HG03064 (cell line): Measurements from ENCODE around the gene ITPA.
"Not testable (repeated sequence)": the region's sequence is repeated elsewhere in the genome, so short reads cannot be mapped to it uniquely, and the experiment has no call there.

ENCODE experiments used
- ATAC-seq: cut with Tn5 transposase; IDR thresholded peaks from one replicate; pipeline ENCODE4 v1.9.1; 2021; ENCODE audit warnings: low read depth; ENCODE audit not compliant: unreplicated experiment

Gene ITPA

DNA sequence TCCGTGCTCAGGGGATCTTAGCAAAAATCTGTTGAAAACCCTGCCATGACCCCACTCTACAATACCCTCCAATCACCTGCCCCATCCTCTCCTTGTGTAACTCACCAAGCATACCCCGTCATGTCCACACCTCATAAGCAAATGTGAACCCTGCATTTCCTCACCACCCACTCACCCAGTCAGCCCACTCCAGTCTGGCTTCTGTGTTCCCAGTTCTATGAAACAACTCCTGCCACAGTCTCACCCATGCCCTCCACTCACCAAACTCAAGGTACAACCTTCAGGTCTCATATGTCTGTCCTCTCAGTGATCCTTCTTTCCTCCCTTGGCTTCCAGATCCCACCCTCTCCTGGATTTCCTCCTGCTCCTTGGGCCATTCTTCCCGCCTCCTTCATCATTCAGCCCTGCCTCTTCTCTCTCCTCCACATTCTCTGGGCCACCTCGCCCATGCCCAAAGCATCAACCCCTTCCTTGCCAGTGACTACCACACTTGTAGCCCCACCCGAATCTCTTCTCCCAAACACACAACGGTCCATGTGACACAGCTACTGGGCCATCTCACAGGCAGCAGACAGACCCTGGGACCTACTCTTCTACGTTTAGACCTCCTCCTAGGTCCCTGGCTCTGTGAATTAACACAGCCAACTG, 13.6 kb upstream of the ITPA start:
- ATAC-seq: no peak

DNA sequence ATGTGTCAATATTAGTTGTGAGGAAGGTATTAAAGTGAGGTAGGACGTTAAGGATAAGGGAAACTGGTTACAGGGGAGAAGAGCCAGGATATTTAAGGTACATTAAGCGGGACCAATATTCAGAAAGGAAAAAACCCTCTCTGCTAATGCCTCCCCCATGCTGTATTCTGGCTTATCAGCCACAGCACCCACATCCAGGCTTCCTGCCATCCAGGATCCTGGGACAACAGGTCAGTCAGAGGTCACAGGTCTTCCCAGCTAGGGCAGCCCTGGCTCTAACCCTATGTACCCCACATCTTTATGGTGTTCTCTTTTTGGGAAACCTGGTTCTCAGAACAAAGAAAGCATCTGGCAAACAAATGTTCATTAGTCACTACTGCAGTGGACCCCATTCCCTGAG, 10.1 kb upstream of the ITPA start:
- no peak for ATAC-seq

DNA sequence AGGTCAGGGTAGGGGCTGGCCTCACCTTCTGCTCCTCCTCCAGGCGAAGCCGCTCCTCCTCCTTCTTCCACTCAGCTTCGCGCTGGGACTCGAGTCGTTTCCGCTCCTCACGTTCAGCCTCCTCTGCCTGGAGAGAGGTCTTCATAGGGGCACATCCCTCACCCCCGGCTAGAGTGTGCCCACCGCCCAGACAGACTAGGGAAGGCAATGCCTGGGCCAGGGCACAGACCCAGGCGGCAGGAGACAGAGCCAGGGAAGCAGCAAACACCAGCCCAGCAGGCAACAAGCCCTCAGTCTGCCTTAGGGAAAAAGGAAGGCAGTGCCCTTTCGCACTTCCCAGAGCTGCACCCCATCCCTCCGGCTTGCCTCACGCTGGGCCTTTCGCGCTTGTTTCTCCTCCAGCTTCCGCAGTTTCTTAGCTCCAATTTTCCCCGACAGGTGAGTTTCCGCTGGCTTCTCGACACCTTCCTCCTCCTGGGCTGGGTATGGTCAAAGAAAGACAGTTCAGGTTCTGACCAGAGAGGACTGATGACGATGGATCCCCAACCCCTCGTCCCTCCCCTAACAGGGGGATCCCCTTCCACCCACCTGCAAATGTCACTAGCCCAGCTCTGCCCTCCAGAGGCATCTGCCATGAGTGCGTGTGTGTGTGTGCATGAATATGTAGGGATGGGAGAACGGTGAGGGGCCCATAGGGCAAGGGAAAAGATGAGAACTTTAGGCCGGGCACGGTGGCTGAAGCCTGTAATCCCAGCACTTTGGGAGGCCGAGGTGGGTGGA, 9.1 kb upstream of the ITPA start:
- no peak for ATAC-seq

DNA sequence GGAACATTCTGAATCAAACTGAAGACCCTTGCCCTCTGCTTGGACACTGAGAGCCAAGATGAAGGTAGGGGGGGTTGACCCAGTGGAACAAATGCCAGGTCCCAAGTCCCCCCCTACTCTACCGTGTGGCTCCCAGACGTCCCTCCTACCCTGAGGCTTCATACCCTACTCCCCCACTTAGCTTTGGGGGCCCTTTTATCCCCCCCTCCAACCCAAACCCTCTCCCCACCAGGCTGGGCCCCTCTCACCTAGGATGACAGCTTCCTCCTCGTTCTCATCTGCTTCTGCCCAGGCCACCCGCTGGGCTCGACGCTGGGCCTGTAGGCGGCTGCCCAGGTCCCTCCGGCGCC, 6.4 kb upstream of the ITPA start:
- ATAC-seq: no peak

DNA sequence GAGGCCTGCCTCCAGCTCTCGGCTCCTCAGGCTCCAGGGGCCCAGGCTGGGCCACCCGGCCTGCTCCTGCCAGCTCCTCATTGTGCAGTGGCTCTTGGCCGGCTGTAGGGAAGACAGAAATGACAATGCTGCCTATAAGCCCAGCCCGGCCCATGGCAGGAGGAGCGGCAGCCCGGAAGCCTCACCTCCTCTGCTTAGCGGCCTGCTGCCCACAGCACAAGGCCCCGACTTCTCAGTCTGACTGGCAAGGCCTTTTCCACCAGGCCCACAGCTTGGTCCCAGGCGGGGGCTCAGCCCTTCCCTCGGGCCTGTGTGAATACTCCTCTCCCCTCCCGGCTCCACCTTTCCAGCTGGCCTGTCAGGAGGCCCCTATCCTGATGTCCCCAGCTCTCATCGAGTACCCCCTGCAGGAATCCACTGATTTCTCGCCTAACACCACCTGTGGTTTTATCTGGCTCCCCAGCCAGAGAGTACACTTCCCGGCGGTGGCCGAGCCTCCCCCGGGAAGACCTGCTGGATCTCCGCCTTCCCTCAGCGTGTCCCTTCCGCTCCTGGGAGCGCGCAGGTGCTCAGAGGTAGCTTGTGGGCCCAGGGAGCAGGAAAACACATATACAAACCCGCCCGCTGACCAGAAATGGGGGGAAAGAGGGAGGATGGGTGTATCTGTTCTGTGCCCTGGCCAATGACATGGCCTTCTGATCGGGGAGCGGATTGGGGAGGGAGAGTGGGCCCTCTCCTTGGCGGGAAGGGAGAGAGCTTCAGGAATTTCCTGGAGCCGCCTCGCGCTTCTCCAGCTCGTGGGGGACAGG, 5.8 kb upstream of the ITPA start:
- peak; percentile 13 for ATAC-seq

DNA sequence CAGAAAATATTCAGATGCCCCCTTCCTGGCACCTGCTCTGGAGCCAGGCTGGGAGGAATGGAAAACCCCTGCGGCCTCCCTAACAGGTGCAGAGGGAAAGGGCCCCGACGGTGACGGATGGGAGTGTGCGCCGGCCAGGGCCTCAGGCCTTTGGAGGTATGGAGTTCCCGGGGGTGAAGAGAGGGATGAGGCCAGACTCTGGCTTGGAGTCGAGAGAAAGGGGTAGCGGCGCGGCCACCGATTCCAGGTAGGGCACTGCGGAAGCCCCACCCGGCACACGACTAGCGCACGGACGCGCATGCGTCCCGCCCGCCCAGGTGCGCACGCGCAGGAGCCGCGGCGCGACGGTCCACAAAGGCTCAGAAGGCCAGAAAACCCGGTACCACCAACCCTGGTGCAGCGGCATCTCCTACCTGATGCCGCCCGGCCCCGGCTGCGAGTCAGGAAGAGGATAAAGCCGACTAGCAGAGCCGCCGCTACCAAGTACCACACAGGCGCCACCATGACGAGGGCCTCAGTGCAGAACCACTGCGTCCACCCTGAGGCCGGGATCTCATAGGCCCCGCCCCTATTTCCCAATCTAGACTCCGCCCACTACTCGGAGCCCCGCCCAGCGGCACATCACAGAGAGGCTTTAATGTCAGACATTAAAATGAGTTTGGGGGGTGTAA, 5.0 kb upstream of the ITPA start, which contains the start of gene DDRGK1:
Gene DDRGK1 (minus strand): TSS at position 559 of the 671 bp plus-strand sequence. CDS start 55 bp downstream, at position 504.
- peak; percentile 79 for ATAC-seq

DNA sequence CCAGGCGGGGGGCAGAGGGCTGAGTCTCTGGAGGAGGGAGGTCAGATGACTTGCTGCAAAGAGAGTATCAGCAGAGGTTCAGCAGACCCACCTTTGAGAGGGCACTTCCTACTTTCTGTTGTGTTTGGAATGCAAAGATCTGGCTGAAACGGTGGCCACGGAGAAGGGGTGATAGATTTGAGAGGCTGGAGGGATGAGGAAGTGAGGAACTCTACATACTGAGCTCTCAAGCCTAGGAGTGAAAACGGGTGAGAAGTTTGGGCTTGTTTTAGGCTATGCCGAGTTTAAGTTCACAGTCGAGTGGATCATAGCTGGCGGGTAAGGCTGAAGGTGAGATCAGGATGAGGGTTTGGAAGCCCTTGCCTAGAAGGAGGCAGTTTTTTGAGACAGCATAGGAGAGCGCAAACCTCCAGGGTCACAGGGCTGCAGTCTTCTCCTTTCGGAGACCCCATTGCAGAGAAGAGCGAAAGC, 477 bp upstream of the ITPA start:
- no peak for ATAC-seq

DNA sequence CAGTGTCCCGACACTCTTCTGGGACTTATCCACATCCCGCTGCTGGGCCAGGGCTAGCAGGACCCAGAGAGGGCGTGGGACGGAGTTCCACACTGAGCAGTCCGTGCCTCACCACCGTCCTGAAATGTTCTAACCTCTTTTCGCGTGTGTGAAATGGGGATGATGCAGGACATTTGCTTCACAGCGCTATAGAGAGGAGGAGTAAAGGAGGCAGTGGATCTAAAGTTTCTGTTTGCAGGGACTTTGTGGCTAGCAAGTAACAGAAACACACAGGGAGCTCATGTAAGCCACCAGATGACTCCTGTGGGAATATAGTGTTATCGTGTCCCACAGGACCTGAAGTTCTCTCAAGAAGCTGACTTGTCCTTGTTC, 634 bp downstream of the ITPA start:
- ATAC-seq: no peak

DNA sequence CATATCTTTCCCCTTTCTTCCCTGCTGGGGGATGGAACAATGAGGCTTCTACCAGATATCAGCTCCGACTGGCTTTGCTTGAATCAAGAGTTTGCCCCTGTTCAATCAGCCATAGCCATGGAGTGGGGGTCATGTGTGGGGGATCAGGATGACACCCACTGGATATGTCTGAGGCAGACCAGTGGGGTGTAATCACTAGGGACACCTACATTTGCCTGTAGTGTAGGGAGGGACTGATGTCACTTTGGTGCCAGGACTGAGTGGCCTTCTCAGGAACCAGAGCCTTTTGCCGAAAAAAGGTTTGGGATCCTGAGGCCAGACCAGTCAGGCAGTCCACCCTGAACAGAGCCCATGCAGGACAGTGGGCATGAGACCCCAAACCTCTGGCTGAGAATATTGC, 1.0 kb downstream of the ITPA start:
- ATAC-seq: no peak

DNA sequence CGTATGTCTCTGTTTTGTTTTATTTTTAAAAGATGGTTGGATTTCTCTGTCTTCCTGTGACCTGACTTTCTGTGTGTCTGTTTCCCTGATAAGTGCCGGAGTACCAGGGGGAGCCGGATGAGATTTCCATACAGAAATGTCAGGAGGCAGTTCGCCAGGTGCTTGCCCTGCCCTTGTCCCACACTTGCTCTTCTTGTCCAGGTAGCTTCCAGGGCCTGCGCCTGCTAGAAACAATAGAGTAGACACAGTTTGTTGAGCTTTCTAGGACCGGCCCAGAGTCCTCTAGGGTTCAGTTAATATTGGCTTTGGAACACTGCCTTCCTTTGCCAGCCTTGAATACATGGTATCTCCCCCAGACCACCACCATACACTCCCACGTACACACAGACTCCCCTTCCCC, 3.9 kb downstream of the ITPA start:
- no peak for ATAC-seq

DNA sequence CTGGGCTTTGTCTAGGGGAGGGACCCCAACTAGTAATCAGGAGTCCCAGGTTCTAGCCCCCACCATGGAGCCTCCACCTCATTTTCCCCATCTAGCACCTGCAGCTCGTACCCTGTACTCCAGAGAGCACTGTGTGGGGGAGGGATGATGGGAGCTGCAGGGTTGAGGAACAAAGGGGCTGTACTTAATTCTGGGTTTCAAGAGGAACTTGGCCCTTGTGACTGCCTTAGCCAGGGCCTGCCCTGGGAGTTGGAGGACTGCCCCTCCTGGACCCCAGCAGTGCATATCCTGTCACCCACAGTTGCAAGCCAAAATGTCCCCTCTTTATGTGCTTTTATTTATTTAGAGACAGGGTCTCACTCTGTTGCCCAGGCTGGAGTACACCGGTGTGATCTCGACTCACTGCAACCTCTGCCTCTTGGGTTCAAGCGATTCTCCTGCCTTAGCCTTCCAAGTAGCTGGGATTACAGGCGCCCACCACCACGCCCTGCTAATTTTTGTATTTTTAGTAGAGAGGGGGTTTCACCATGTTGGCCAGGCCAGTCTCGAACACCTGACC, 6.1 kb downstream of the ITPA start:
- not testable (repeated sequence) for ATAC-seq

DNA sequence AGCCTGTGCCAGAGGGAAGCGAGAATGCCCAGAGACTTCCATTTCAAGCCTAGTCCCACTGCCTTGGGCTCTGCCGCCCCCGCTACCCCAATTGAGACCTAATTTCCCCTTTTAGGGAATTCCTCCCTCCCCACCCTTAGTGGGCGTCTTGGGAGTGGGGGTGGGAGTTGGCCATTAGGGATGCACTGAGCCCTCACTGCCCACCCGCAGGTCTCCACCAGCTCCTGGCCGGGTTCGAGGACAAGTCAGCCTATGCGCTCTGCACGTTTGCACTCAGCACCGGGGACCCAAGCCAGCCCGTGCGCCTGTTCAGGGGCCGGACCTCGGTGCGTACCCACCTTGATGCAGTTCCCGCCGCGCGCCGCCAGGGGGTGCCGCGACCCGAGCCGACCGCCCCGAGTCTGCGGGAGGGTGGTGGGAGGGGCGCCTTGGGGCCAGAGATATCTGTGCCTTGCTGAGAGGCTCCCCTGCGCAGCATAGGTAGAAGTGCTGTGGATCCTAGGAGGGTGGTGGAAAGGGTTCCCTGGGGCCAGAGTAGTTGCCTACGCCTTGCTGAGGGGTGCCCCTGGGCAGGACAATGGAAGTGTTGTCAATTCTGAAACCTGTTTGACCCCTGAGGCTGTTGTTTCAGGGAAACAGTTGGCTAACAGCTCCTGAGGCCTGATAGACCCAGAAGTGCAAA, 9.2 kb downstream of the ITPA start:
- ATAC-seq: no peak

DNA sequence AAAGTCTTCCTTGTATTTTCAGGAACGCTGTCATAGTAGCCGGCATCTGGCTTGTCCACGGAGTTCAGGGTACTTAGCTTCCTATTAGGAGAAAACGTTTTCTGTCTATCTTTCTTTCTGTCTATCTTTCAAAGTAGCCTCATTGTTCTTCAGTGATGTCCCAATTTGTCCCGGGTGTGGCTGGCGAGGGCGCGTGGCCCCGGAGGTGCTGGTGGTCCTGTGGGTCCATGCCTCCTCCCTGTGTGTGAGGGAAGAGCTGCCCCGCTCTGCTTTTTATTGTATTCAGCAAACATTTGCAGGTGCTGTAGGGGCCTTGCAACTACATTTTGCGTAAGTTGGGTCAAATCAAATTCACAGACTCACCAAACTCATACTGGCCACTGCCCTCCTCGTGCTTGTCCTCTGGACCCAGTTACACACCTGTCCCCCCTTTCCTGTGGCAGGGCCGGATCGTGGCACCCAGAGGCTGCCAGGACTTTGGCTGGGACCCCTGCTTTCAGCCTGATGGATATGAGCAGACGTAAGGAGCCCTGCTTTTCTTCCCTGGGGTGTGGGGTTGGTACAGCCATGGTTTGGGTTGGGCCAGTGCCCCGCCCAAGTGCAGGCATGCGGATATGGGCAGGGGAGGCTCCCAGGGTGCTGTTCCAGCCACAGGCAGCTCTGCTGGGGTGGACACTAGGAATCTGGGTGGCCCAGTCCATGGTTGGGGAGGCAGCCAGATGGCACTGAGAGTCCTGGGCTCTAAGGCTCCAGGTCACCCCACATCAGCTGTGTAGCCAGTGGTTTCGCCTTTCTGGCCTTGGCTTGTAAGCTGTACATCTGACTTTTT, 12.3 kb downstream of the ITPA start:
- no peak for ATAC-seq

DNA sequence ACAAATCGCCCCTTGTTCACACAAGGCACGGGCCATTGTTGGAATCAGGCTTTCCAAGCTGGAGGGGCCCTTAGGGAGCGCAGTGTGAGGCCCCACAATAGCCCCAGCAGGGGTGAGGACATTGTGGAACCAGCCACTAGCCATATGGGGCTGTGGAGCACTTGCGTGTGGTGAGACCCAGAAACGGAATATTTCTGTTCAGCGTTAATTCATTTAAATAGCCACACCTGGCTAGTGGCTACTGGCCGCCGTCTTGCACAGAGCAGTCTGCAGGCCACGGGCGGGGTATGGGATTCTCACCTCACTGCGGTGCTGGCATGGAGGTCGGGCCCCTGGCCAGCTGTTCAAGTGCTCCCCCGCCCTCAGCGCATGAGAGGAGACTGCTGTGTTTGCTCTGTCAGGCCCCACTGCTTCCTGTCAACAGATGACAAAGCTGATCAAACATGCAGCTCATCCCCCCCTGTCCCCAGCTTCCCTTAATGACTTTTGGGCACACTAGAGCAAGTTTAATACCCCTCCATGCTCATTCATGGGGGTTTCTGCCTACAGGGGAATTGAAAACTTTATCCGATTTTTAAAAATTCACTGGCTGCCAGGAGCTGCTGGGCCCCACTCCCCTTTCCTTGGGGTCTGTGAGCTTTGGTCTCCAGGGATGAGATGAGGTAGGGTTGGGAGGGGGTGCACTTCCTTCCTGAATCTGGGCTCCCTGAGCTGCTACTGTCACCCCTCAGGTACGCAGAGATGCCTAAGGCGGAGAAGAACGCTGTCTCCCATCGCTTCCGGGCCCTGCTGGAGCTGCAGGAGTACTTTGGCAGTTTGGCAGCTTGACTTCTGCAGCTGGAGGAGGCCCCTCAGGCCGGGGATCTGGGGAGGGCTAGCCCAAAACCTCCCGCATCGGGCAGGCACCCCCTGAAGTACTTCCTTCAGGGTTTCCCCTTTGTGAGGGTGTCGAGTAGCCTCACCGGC, 13.6 kb downstream of the ITPA start:
- no peak for ATAC-seq

DNA sequence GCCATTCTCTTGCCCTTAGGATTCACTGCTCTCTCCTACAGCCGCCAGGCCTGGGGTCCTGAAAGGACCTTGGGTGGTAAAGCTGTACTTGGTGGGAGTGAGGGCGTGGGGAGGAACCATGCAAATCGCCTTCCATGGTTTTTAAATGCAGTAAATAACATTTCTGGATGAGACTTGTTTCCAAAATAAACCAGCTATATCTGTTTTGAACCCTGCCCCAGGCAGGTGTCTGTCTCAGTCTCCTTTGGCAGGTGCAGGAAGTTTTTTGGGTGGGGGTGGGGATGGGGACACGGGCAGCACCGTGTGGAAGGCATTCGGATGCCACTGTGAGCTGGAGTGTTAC, 14.3 kb downstream of the ITPA start:
- no peak for ATAC-seq

DNA sequence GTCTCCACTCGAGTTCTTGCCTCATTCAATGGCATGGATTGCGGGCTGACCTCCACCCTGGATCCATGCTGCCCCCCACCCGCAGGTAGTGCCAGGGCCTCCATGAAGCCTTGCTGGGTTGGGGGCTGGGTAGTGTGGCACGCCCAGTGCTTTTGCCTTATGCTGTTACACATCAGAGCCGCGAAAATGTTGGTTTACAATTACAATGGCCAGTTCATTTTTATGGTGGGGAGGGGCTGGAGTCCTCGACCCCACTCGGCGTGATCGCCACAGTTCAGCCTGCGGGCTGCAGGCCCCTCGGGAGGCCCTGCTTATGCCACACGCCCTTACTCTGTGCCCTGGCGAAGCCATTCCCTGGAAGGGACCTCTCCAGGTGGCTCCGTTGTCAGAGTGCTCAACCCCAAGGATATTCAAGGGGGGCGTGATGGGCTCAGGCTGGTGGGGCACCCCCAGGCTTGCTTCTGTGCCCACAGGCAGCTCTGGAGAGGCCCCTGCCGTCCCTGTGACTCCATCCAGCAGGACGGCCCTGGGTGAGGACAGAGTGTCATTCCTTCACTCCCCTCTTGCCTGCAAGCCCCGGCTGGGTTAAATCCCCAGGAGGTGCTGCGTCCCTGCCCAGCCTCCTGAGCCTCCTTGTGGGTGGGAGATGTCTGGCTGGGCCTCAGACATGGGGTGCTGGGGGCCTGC, 14.8 kb downstream of the ITPA start:
- no peak for ATAC-seq

DNA sequence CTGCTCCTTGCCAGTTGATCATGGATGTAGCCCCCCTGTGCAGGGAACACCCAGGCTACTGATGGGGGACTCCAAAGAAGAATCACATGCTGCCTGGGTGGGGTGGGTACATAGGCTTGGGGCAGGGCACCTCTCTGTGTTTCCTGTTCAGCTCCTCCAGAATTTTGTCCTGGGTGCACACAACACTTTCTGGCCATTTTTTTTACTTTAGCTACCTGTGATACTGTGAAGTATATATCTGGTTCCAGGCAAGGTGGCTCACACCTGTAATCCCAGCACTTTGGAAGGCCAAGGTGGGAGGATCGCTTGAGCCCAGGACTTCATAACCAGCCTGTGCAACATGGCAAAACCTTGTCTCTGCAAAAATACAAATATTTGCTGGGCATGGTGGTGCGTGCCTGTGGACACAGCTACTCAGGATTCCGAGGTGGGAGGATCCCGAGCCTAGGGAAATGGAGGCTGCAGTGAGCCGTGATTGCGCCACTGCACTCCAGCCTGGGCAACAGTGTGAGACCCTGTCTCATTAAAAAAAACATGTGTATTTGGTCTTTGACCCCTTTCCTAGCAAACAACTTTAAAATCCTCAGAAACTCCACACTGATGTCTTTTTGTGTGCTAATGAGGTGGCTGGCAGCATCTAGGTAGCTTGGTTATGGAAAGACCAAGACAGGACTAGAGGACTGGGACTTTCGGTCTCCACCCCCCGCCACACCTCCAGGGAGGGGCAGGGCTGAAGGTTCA, 15.6 kb downstream of the ITPA start:
- no peak for ATAC-seq
